CD14-positive monocyte (primary cell): Measurements from ENCODE around the gene SMIM43. TPM values are rescaled to one million over a fixed set of nuclear protein-coding genes. Genes with fewer than 3 reads are reported as not detected.

Experiments
- DNase-seq, 3 donors: peaks; one replicate each; pipeline ENCODE4 v3.0.0-alpha.2; 2011 to 2022
- H2AFZ ChIP-seq: 2 replicates; pipeline ENCODE4 v1.6.0; 2012; ENCODE audit warnings: mild to moderate bottlenecking, low read depth, low read length, inconsistent platforms; ENCODE audit not compliant: insufficient read depth, poor library complexity, severe bottlenecking
- H3K27ac ChIP-seq, 2 donors: 1 replicate in 1 of 2; 2 replicates in 1 of 2; pipeline ENCODE4 v1.5.1; 2012 to 2013; ENCODE audit warnings: low read length in 2 of 2, control low read depth in 1 of 2, inconsistent platforms in 1 of 2, low read depth in 1 of 2, mild to moderate bottlenecking in 1 of 2
- H3K27me3 ChIP-seq, 2 donors: one replicate each; pipeline versions ENCODE4 v1.6.0 to v1.6.1; 2011 to 2013; ENCODE audit warnings: low read length in 2 of 2; ENCODE audit not compliant: control insufficient read depth in 2 of 2, insufficient read depth in 2 of 2
- H3K36me3 ChIP-seq, 2 donors: replicated peaks in 1 of 2; 1 replicate in 1 of 2; 2 replicates in 1 of 2; pipeline versions ENCODE4 v1.5.1 to v1.6.1; 2012 to 2013; ENCODE audit warnings: low read length in 2 of 2, control low read depth in 1 of 2, inconsistent platforms in 1 of 2, mild to moderate bottlenecking in 1 of 2; ENCODE audit not compliant: insufficient read depth in 2 of 2, control insufficient read depth in 1 of 2
- H3K4me1 ChIP-seq, 2 donors: 1 replicate in 1 of 2; 2 replicates in 1 of 2; pipeline versions ENCODE4 v1.5.1 to v1.6.1; 2012 to 2013; ENCODE audit warnings: low read length in 2 of 2, control low read depth in 1 of 2, inconsistent platforms in 1 of 2, mild to moderate bottlenecking in 1 of 2, moderate library complexity in 1 of 2; ENCODE audit not compliant: insufficient read depth in 2 of 2, control insufficient read depth in 1 of 2
- H3K4me2 ChIP-seq: replicated peaks from 2 replicates; pipeline ENCODE3; 2012; ENCODE audit warnings: low read length, moderate library complexity, mild to moderate bottlenecking; ENCODE audit not compliant: poor library complexity, severe bottlenecking; ENCODE audit errors: extremely low read depth
- H3K4me3 ChIP-seq, 3 experiments: fragments of 200-600 bp in 1 of 3; sonication (generic) in 1 of 3; replicated peaks in 1 of 3; 1 replicate in 2 of 3; 2 replicates in 1 of 3; pipeline ENCODE4 v1.5.1; 2011 to 2013; ENCODE audit warnings: low read length in 3 of 3, mild to moderate bottlenecking in 3 of 3, control low read depth in 2 of 3, low read depth in 2 of 3, inconsistent platforms in 1 of 3, moderate library complexity in 1 of 3
- H3K79me2 ChIP-seq: 2 replicates; pipeline ENCODE4 v1.6.0; 2012; ENCODE audit warnings: mild to moderate bottlenecking, control low read depth, inconsistent platforms, low read length, moderate library complexity; ENCODE audit not compliant: insufficient read depth
- H3K9ac ChIP-seq: 2 replicates; pipeline ENCODE4 v1.6.0; 2017; ENCODE audit warnings: low read length, mild to moderate bottlenecking; ENCODE audit not compliant: insufficient read depth, poor library complexity, severe bottlenecking
- H3K9me3 ChIP-seq, 2 donors: replicated peaks in 1 of 2; 1 replicate in 1 of 2; 2 replicates in 1 of 2; pipeline versions ENCODE4 v1.5.1 to v1.6.1; 2012 to 2013; ENCODE audit warnings: low read length in 2 of 2, control low read depth in 1 of 2; ENCODE audit not compliant: control insufficient read depth in 1 of 2, insufficient read depth in 1 of 2
- H4K20me1 ChIP-seq: 2 replicates; pipeline ENCODE4 v1.6.0; 2012; ENCODE audit warnings: mild to moderate bottlenecking, low read length, control low read depth, moderate library complexity; ENCODE audit not compliant: insufficient read depth
- H3K27ac Mint-ChIP-seq, 7 donors: one replicate each; pipeline ENCODE4 v1.8.0; 2020; ENCODE audit warnings: mild to moderate bottlenecking in 7 of 7, mixed read lengths in 7 of 7, moderate library complexity in 6 of 7, inconsistent platforms in 2 of 7
- H3K27me3 Mint-ChIP-seq, 3 donors: one replicate each; pipeline ENCODE4 v1.8.0; 2021 to 2022; ENCODE audit warnings: low read depth in 3 of 3, mild to moderate bottlenecking in 3 of 3, mixed read lengths in 3 of 3, moderate library complexity in 3 of 3, inconsistent platforms in 1 of 3
- H3K36me3 Mint-ChIP-seq, 2 donors: one replicate each; pipeline ENCODE4 v1.8.0; 2020; ENCODE audit warnings: mixed read lengths in 2 of 2, inconsistent platforms in 1 of 2, mild to moderate bottlenecking in 1 of 2
- H3K4me1 Mint-ChIP-seq: one replicate; pipeline ENCODE4 v1.8.0; 2020; ENCODE audit warnings: mild to moderate bottlenecking, mixed read lengths
- H3K4me3 Mint-ChIP-seq, 2 donors: one replicate each; pipeline ENCODE4 v1.8.0; 2020; ENCODE audit warnings: mild to moderate bottlenecking in 2 of 2, mixed read lengths in 2 of 2, moderate library complexity in 1 of 2
- H3K9me3 Mint-ChIP-seq, 7 donors: one replicate each; pipeline ENCODE4 v1.8.0; 2020 to 2022; ENCODE audit warnings: mixed read lengths in 7 of 7, mild to moderate bottlenecking in 6 of 7, moderate library complexity in 6 of 7, inconsistent platforms in 2 of 7
- WGBS: methylation state at CpG from one replicate; pipeline ENCODE4 v1.1.5; 2013; ENCODE audit warnings: missing lambda C conversion rate; ENCODE audit not compliant: insufficient coverage; 5-methylcytosine and 5-hydroxymethylcytosine counted together
- intact Hi-C, 2 donors: fragments of 100-400 bp; cut with micrococcal nuclease; formaldehyde crosslinking; loops; one replicate each; pipeline versions ENCODE4 v1.15.0 to v1.15.1; 2023
- polyA plus RNA-seq, 3 donors: library from polyadenylated mRNA; depleted of rRNA in 1 of 3; unstranded in 2 of 3; stranded (reverse) in 1 of 3; fragments of 300-500 nt in 2 of 3; fragments of >200 nt in 1 of 3; fragmentation: Illumina TruSeq in 2 of 3; gene quantifications; 1 replicate in 2 of 3; 2 replicates in 1 of 3; pipeline ENCODE4 v1.2.3, GENCODE V29; 2012 to 2021
- TF ChIP-seq, protein P1 (sequence below): fragments of 200-600 bp; IDR thresholded peaks from one replicate; pipeline ENCODE4 v1.8.0; 2022; ENCODE audit warnings: antibody characterized with exemption, mild to moderate bottlenecking

Gene SMIM43
- polyA plus RNA-seq, 3 donors: not detected

DNA sequence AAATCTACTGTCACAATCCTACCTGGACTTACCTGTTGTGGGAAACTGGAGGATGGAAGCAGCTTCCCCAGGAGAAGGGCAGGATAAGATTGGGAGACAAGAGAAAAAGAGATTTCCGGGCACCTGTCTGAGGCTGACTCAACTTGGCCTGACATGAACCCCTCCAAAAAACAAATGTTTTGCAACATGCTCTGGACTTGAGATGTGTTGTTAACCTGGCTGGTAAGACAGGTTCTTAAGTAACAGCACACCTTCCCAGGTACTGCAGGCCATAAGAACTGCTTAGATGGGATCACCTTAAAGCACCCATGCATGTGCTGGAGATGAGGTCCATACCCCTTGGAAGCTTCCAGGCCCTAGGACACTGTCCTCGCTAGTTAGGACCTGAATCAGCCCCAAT lies 4.4 kb upstream of the SMIM43 start:
- Mint-ChIP-seq H3K27ac (no peak overlapping the region), H3K27me3 (peaks cover 32 to 47% (median 40%) of the 10 kb centered on the region in 3 donors)
- intact Hi-C loops: no loop called here

DNA sequence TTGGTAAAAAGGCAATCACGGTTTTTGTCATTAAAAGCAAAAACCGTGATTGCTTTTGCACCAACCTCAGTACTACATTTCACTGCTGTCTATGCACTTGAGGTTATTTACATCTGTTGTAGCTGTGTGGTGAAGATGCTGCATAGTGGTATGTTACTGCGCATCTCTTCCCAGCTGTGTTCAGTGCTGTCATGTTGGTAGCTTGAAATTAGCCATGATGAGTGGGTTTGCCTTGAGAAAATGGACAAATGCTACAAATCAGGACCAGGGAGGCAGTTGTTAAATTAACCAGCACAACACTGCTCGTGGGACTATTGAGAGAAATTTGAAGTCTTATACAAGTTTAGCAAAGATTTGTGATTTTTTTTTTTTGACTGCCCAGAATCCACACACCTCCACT lies 2.2 kb upstream of the SMIM43 start:
- peaks cover 4% of the 10 kb centered on the region for H3K4me1 Mint-ChIP-seq
- no peak overlapping the region for H2AFZ ChIP-seq
- H3K9me3 Mint-ChIP-seq: peaks cover 0 to 7% (median 4%) of the 10 kb centered on the region in 7 donors
- peaks cover 49 to 64% (median 54%) of the 10 kb centered on the region in 3 donors for H3K27me3 Mint-ChIP-seq
- no peak for DNase-seq
- no peaks in the 10 kb centered on the region for H3K36me3 ChIP-seq
- H3K4me2 ChIP-seq: no peak overlapping the region
- no peaks in the 10 kb centered on the region for H3K79me2 ChIP-seq
- peaks cover 37 to 51% of the 10 kb centered on the region in 2 donors for H3K27me3 ChIP-seq
- H3K36me3 Mint-ChIP-seq: peaks cover 3% of the 10 kb centered on the region in 2 donors
- intact Hi-C loops: no loop called here
- no peaks in the 10 kb centered on the region for H3K9me3 ChIP-seq
- no peak overlapping the region for H3K27ac ChIP-seq
- H4K20me1 ChIP-seq: no peaks in the 10 kb centered on the region
- no peak overlapping the region for H3K9ac ChIP-seq
- WGBS: no CpG with 5 or more reads among the region's 4 CpGs
- H3K4me3 ChIP-seq: no peak overlapping the region
- H3K4me1 ChIP-seq: no peaks in the 10 kb centered on the region
- TF ChIP-seq, protein P1, sequence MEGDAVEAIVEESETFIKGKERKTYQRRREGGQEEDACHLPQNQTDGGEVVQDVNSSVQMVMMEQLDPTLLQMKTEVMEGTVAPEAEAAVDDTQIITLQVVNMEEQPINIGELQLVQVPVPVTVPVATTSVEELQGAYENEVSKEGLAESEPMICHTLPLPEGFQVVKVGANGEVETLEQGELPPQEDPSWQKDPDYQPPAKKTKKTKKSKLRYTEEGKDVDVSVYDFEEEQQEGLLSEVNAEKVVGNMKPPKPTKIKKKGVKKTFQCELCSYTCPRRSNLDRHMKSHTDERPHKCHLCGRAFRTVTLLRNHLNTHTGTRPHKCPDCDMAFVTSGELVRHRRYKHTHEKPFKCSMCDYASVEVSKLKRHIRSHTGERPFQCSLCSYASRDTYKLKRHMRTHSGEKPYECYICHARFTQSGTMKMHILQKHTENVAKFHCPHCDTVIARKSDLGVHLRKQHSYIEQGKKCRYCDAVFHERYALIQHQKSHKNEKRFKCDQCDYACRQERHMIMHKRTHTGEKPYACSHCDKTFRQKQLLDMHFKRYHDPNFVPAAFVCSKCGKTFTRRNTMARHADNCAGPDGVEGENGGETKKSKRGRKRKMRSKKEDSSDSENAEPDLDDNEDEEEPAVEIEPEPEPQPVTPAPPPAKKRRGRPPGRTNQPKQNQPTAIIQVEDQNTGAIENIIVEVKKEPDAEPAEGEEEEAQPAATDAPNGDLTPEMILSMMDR: no peak
- H3K4me3 Mint-ChIP-seq: no peak overlapping the region
- H3K27ac Mint-ChIP-seq: no peak overlapping the region

More for the DNA sequence above, 4.4 kb upstream of the SMIM43 start:
- TF ChIP-seq, protein P1: no peak
- DNase-seq: no peak
- H2AFZ ChIP-seq: no peak overlapping the region
- WGBS: 80% methylated on average over 1 of the region's 2 CpGs
- no peak overlapping the region for H3K9ac ChIP-seq
- no peaks in the 10 kb centered on the region for H4K20me1 ChIP-seq
- no peaks in the 10 kb centered on the region for H3K9me3 ChIP-seq
- H3K4me3 ChIP-seq: no peak overlapping the region
- H3K27me3 ChIP-seq: peaks cover 20 to 30% of the 10 kb centered on the region in 2 donors
- no peaks in the 10 kb centered on the region for H3K4me1 ChIP-seq
- no peak overlapping the region for H3K4me3 Mint-ChIP-seq
- H3K27ac ChIP-seq: no peak overlapping the region
- H3K36me3 ChIP-seq: no peaks in the 10 kb centered on the region
- peaks cover 0 to 3% of the 10 kb centered on the region in 2 donors for H3K36me3 Mint-ChIP-seq
- no peak overlapping the region for H3K4me2 ChIP-seq
- H3K79me2 ChIP-seq: no peaks in the 10 kb centered on the region
- peaks cover 0 to 5% (median 2%) of the 10 kb centered on the region in 7 donors for H3K9me3 Mint-ChIP-seq
- peaks cover 4% of the 10 kb centered on the region for H3K4me1 Mint-ChIP-seq
